Mammary epithelial cell (primary cell): Measurements from ENCODE around the gene PLXNA2.

Experiments
- CTCF ChIP-seq, 2 donors: IDR thresholded peaks in 1 of 2; conservative IDR thresholded peaks in 1 of 2; 2 replicates each; pipeline ENCODE4 v1.5.1; 2011 to 2012; ENCODE audit warnings: inconsistent platforms in 2 of 2, low read length in 2 of 2, mild to moderate bottlenecking in 2 of 2, control low read depth in 1 of 2, low read depth in 1 of 2; ENCODE audit not compliant: insufficient read depth in 1 of 2; ENCODE audit errors: extremely low read depth in 1 of 2
- EZH2 ChIP-seq: IDR thresholded peaks from 2 replicates; pipeline ENCODE4 v1.6.1; 2012; ENCODE audit warnings: low read length, inconsistent platforms, borderline replicate concordance

- TF ChIP-seq CTCF (conservative IDR thresholded peaks at IDR 0.05 in 1 of 2, IDR thresholded peaks at IDR 0.05 in 1 of 2; ENCODE audit: extremely low read depth in 1 of 2, insufficient read depth in 1 of 2, low read depth in 1 of 2, low read length in 2 of 2) = no peak
- no peak for TF ChIP-seq EZH2
Observed at GRCh38 chr1:208215393-208215792, 28.8 kb downstream of the PLXNA2 start.
